Measurements from ENCODE around the gene PSAP. TPM values are rescaled to one million over a fixed set of nuclear protein-coding genes. Genes with fewer than 3 reads are reported as not detected.

Gene PSAP
- polyA plus RNA-seq, 1 experiment: 1,979 TPM

- Histone ChIP-seq H3K27me3 (ENCODE audit: control insufficient read depth, insufficient read depth, low read length) (no peaks in the 10 kb centered on the region), H3K4me3 (ENCODE audit: low read depth, low read length) (no peak overlapping the region), H3K36me3 (ENCODE audit: control insufficient read depth, insufficient read depth, low read length) (peaks cover 2% of the 10 kb centered on the region; the same call in 1 of the 2 replicates)
- CTCF ChIA-PET: no interaction called here
- TF ChIP-seq CTCF (IDR thresholded peaks at IDR 0.05; ENCODE audit: insufficient read depth, low read depth, low read length): no peak
- no peak for DNase-seq (ENCODE audit: low read depth)
- POLR2A ChIA-PET: no interaction called here
Observed at GRCh38 chr10:71846816-71847215, 4.2 kb downstream of the PSAP start.

GRCh38 chr10:71845410-71846405, 5.3 kb downstream of the PSAP start:
- ChIA-PET POLR2A (no interaction called here), CTCF (interaction anchor here (0.6 to 1.0 kb wide), 2 partner anchors 11 to 34 kb away, joined by 3 read pairs; no protein-coding TSS in a partner anchor)
- Histone ChIP-seq H3K36me3 (ENCODE audit: control insufficient read depth, insufficient read depth, low read length) (peaks cover 2% of the 10 kb centered on the region; the same call in 1 of the 2 replicates), H3K4me3 (ENCODE audit: low read depth, low read length) (no peak overlapping the region), H3K27me3 (ENCODE audit: control insufficient read depth, insufficient read depth, low read length) (no peaks in the 10 kb centered on the region)
- no peak for TF ChIP-seq CTCF (IDR thresholded peaks at IDR 0.05; ENCODE audit: insufficient read depth, low read depth, low read length)
- no peak for DNase-seq (ENCODE audit: low read depth)

GRCh38 chr10:71844695-71845094, 6.4 kb downstream of the PSAP start:
- POLR2A ChIA-PET: no interaction called here
- no peak for TF ChIP-seq CTCF (IDR thresholded peaks at IDR 0.05; ENCODE audit: insufficient read depth, low read depth, low read length)
- no peaks in the 10 kb centered on the region for H3K27me3 ChIP-seq (ENCODE audit: control insufficient read depth, insufficient read depth, low read length)
- H3K4me3 ChIP-seq (ENCODE audit: low read depth, low read length): no peak overlapping the region
- CTCF ChIA-PET: interaction anchor here (1.0 to 1.7 kb wide), 2 partner anchors 33 to 52 kb away, joined by 3 to 4 read pairs; no protein-coding TSS in a partner anchor
- peaks cover 2% of the 10 kb centered on the region; the same call in 1 of the 2 replicates for H3K36me3 ChIP-seq (ENCODE audit: control insufficient read depth, insufficient read depth, low read length)
- DNase-seq (ENCODE audit: low read depth): no peak

- no peak for DNase-seq (ENCODE audit: low read depth)
- peaks cover 2% of the 10 kb centered on the region; the same call in 1 of the 2 replicates for H3K36me3 ChIP-seq (ENCODE audit: control insufficient read depth, insufficient read depth, low read length)
- CTCF ChIA-PET: interaction anchor here (0.5 to 1.7 kb wide), 2 partner anchors 52 to 419 kb away, joined by 3 to 4 read pairs; no protein-coding TSS in a partner anchor
- no peak for TF ChIP-seq CTCF (IDR thresholded peaks at IDR 0.05; ENCODE audit: insufficient read depth, low read depth, low read length)
- no peak overlapping the region for H3K4me3 ChIP-seq (ENCODE audit: low read depth, low read length)
- no peaks in the 10 kb centered on the region for H3K27me3 ChIP-seq (ENCODE audit: control insufficient read depth, insufficient read depth, low read length)
- POLR2A ChIA-PET: no interaction called here
Observed at GRCh38 chr10:71844084-71844483, 7.0 kb downstream of the PSAP start.
